Omental fat pad (tissue), 4 donors: Measurements from ENCODE around the gene ANKRD53. TPM values are rescaled to one million over a fixed set of nuclear protein-coding genes. Genes with fewer than 3 reads are reported as not detected.

Experiments used
- ATAC-seq: fragments of 150-250 bp; one replicate; pipeline ENCODE4 v1.9.1; 2016; ENCODE audit warnings: mild to moderate bottlenecking, moderate library complexity; ENCODE audit not compliant: low FRiP score
- DNase-seq: peaks from one replicate; pipeline ENCODE4 v3.0.0-alpha.2; 2019; ENCODE audit warnings: low spot score
- CTCF ChIP-seq, 3 donors: fragments of 450-650 bp; IDR thresholded peaks; one replicate each; pipeline ENCODE4 v1.5.1; 2016 to 2017; ENCODE audit warnings: antibody characterized with exemption in 3 of 3, mild to moderate bottlenecking in 3 of 3, moderate library complexity in 2 of 3
- total RNA-seq, 4 donors: library from RNA; depleted of rRNA; stranded (reverse); fragments of >200 nt; gene quantifications; one replicate each; pipeline ENCODE4 v1.1.0, GENCODE V29; 2016

The ANKRD53 gene
- total RNA-seq, 4 donors from 2014 or later = 6.2 to 16.8 (median 10.0) TPM

GRCh38 chr2:70944111-70944690 is 34.2 kb upstream of the ANKRD53 start:
- TF ChIP-seq CTCF (IDR thresholded peaks at IDR 0.05) = no peak
- DNase-seq (no peak), ATAC-seq (no peak)

GRCh38 chr2:70946832-70947442 is 31.5 kb upstream of the ANKRD53 start:
- no peak for TF ChIP-seq CTCF (IDR thresholded peaks at IDR 0.05)
- DNase-seq (no peak), ATAC-seq (no peak)

- TF ChIP-seq CTCF (IDR thresholded peaks at IDR 0.05) = no peak
- ATAC-seq = no peak
- no peak for DNase-seq
Observed at GRCh38 chr2:70947556-70948184, 30.8 kb upstream of the ANKRD53 start.

- DNase-seq (peak; percentile 77), ATAC-seq (peak; percentile 87)
- no peak for TF ChIP-seq CTCF (IDR thresholded peaks at IDR 0.05)
Observed at GRCh38 chr2:70948337-70949003, 30.0 kb upstream of the ANKRD53 start.

GRCh38 chr2:70949086-70949485 is 29.3 kb upstream of the ANKRD53 start:
- no peak for TF ChIP-seq CTCF (IDR thresholded peaks at IDR 0.05)
- ATAC-seq (no peak), DNase-seq (no peak)

GRCh38 chr2:70954886-70955285 is 23.5 kb upstream of the ANKRD53 start:
- DNase-seq (no peak), ATAC-seq (no peak)
- TF ChIP-seq CTCF (IDR thresholded peaks at IDR 0.05) = no peak
